GM21786 (cell line): ENCODE data around the gene DCAF8.

Source experiments
- ATAC-seq: cut with Tn5 transposase; IDR thresholded peaks from one replicate; pipeline ENCODE4 v1.9.1; 2021; ENCODE audit not compliant: unreplicated experiment

The DCAF8 gene

GRCh38 chr1:160171980-160172379 is 90.4 kb downstream of the DCAF8 start:
- ATAC-seq, result no peak

DNA sequence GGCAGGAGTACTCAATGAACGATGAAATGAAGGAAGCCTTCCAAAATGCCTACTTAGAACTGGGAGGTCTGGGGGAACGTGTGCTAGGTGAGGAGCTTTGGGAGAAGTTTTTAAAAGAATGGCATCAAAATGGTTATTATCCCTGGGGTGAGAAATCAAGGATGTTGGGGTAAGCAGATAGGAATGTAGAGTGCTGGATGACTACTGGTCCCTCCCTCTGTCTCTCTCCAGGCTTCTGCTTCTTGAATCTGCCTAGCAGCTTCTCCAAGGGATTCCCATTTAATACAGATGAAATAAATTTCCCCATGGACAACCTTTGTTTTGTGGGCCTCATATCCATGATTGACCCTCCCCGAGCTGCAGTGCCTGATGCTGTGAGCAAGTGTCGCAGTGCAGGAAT is 91.0 kb downstream of the DCAF8 start:
- ATAC-seq, result no peak

DNA sequence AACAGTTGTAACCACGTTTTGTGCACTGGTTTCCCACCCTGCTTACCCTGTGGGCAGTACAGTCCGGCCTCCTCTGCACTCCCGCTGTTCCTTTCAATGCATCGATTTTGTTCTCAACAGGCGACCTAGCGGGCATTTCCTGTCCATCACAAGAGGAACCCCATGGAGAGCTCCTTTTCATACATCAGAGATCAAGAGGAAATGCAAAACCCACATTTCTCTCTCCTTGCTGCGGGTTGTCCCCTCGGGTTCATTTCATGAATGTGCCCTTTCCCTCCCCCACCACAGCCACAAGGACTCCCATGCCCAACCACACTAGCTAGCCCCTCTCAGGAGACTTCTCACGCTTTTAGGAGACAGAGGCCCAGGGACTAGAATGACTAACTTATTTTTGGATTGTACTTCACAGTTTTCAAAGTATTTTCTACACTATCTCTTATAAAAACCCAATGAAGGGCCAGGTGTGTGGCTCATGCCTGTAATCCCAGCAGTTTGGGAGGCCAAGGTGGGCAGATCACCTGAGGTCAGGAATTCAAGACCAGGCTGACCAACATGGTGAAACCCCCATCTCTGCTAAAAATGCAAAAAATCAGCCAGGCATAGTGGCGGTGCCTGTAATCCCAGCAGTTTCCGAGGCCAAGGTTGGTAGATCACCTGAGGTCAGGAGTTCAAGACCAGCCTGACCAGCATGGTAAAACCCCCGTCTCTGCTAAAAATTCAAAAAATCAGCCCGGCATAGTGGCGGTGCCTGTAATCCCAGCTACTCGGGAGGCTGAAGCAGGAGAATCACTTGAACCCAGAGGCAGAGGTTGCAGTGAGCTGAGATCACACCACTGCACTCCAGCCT is 92.6 kb downstream of the DCAF8 start:
- peak; percentile 67 for ATAC-seq

DNA sequence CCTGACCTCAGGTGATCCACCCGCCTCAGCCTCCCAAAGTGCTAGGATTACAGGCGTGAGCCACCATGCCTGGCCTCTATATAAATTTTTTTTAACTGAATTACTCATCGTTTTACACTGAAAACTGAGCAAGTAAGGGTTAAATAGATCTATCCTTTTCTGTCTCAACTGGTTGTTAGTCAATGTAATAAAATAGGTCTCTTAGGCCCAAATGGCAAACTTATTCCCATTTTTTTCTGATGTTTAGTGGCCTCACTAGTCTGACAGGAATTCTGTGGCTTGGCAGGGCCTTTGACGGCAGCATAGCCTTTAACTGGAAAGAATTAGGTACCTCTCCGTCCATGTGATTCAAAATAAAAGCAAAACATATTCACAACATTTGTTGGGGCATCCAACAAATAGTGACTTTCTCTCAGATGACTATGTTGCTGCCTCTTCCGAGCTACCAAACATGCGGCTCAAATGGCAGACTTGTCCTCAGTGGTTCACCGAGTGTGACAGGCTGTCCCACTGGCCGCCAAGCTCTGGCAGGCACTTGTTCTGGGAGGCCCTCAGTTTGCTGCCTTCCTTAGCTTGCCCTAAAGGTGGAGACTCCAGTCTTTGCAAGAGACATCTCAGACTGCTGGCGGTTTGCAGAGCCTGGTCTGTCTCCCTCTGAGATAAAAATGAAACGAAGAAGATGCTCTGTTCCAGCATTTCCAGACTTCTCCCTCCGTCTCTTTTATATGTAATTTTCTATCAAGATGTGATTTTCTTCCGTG is 93.6 kb downstream of the DCAF8 start:
- no peak for ATAC-seq

GRCh38 chr1:160168016-160168415 is 94.3 kb downstream of the DCAF8 start:
- no peak for ATAC-seq

DNA sequence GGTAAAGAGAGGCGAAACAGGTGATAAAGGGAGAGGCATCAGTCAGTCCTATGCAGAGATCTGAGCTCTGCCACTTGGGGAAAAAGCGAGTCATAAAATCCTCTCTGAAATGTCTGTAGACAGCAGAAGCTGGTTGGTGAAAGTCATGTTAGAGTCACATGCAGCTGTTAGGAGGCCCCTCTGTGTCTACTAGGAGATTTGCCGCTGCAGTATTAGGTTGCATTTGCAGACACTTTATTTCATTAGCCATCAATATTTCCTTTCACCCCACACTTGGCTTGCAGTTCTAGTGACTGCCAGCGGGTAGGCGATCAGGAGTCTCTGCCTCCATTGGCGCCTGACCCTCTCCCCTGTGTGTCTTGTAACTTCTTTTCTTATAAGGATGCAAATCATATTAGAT is 94.8 kb downstream of the DCAF8 start:
- no peak for ATAC-seq

- ATAC-seq, result no peak
Measured at GRCh38 chr1:160167056-160167455, 95.3 kb downstream of the DCAF8 start.

DNA sequence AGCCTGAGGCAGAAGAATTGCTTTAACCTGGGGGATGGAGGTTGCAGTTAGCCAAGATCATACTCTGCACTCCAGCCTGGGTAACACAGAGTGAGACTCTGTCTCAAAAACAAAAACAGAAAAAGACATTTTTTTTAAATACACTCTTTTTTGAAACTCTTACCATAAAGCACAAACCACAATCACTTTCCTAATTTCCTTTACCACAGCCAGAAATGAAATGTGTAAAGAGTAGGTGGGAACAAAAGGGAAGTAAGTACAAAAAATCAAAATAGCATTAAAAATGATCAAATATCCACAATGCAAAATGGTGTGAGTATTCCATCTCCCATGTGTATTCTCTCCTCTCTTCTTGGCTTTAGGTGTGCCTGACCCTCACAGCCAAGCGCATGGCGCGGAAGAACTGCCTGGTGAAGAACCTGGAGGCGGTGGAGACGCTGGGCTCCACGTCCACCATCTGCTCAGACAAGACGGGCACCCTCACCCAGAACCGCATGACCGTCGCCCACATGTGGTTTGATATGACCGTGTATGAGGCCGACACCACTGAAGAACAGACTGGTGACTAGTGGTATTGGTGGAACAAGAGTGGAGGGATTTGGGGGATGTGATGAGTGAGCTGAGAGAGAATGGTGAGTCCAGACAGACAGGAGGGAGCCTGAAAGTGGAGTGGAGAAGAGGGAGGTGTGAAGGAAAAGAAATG is 96.0 kb downstream of the DCAF8 start:
- no peak for ATAC-seq
